H1 (cell line): ENCODE data around the gene DCHS1. TPM values are rescaled to one million over a fixed set of nuclear protein-coding genes. Genes with fewer than 3 reads are reported as not detected.

Source experiments
- ASH2L ChIP-seq: fragments of 200-600, 300-600 bp; sonication (generic); IDR thresholded peaks from one replicate; pipeline ENCODE4 v1.7.1; 2017; ENCODE audit warnings: low read length
- BCL11A ChIP-seq, 2 experiments: IDR thresholded peaks; one replicate each; pipeline ENCODE4 v1.6.1; 2011; ENCODE audit warnings: low read depth in 2 of 2, low read length in 2 of 2, mild to moderate bottlenecking in 2 of 2
- CBX5 ChIP-seq: fragments of 300-800, 300-1000 bp; sonication (generic); IDR thresholded peaks from 2 replicates; pipeline ENCODE4 v1.7.1; 2016; ENCODE audit warnings: antibody characterized with exemption, low read length, low read depth
- CBX8 ChIP-seq: fragments of 300-800, 300-1000 bp; sonication (generic); IDR thresholded peaks from 2 replicates; pipeline ENCODE4 v1.7.1; 2016; ENCODE audit warnings: low read depth, low read length, borderline replicate concordance
- CREB1 ChIP-seq: IDR thresholded peaks from 2 replicates; pipeline ENCODE4 v1.6.1; 2012; ENCODE audit warnings: inconsistent platforms
- JUN ChIP-seq: IDR thresholded peaks from 2 replicates; pipeline ENCODE4 v1.6.1; 2011; ENCODE audit warnings: low read depth, mild to moderate bottlenecking, improper control_type of control experiment, low read length
- RBBP5 ChIP-seq: IDR thresholded peaks from 2 replicates; pipeline ENCODE4 v1.7.1; 2012; ENCODE audit warnings: low read depth, mild to moderate bottlenecking, inconsistent platforms, low read length, moderate library complexity, borderline replicate concordance
- TCF12 ChIP-seq: IDR thresholded peaks from 2 replicates; pipeline ENCODE4 v1.6.1; 2011; ENCODE audit warnings: low read depth, mild to moderate bottlenecking, low read length
- YY1 ChIP-seq: IDR thresholded peaks from 2 replicates; pipeline ENCODE4 v1.6.1; 2011; ENCODE audit warnings: low read depth, mild to moderate bottlenecking, low read length
- polyA plus RNA-seq, 7 experiments: library from polyadenylated mRNA; depleted of rRNA in 3 of 7; stranded (reverse) in 5 of 7; unstranded in 2 of 7; fragments of >200 nt in 5 of 7; fragments of 200-250 nt in 2 of 7; gene quantifications; 1 replicate in 5 of 7; 2 replicates in 1 of 7; 4 replicates in 1 of 7; pipeline versions ENCODE4 v1.2.1 to v1.2.3, GENCODE V29; 2011 to 2013; ENCODE audit warnings: missing spikeins in 2 of 7, mixed read lengths in 2 of 7
- total RNA-seq: library from RNA; stranded (reverse); fragmentation: NEBNext Ultra II Directional; extraction: Animal tissue kit (Norgen Biotek cat#: 25700); gene quantifications from 2 replicates; pipeline ENCODE4 v1.2.1, GENCODE V29; 2021
- TF ChIP-seq, protein P1 (sequence below), 3 experiments: IDR thresholded peaks; 1 replicate in 2 of 3; 2 replicates in 1 of 3; pipeline versions ENCODE4 v1.5.1 to v1.6.1; 2011; ENCODE audit warnings: low read length in 3 of 3, mild to moderate bottlenecking in 3 of 3, inconsistent platforms in 2 of 3, low read depth in 1 of 3, moderate library complexity in 1 of 3; ENCODE audit not compliant: insufficient read depth in 1 of 3; ENCODE audit errors: control extremely low read depth in 1 of 3

The DCHS1 gene
- total and polyA plus RNA-seq, 2 of the 8 experiments (the other 6 are each of a cell fraction or from before 2014, with no cell fraction given), result 8.2 to 10.5 TPM

- TF ChIP-seq, protein P1, sequence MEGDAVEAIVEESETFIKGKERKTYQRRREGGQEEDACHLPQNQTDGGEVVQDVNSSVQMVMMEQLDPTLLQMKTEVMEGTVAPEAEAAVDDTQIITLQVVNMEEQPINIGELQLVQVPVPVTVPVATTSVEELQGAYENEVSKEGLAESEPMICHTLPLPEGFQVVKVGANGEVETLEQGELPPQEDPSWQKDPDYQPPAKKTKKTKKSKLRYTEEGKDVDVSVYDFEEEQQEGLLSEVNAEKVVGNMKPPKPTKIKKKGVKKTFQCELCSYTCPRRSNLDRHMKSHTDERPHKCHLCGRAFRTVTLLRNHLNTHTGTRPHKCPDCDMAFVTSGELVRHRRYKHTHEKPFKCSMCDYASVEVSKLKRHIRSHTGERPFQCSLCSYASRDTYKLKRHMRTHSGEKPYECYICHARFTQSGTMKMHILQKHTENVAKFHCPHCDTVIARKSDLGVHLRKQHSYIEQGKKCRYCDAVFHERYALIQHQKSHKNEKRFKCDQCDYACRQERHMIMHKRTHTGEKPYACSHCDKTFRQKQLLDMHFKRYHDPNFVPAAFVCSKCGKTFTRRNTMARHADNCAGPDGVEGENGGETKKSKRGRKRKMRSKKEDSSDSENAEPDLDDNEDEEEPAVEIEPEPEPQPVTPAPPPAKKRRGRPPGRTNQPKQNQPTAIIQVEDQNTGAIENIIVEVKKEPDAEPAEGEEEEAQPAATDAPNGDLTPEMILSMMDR (IDR thresholded peaks at IDR 0.05; ENCODE audit: control extremely low read depth in 1 of 3, insufficient read depth in 1 of 3, low read depth in 1 of 3, low read length in 3 of 3), result peak; percentile 70 to 87 (median 83)
- no peak for TF ChIP-seq CBX5
- TF ChIP-seq CBX8, result no peak
- peak; percentile 94 for TF ChIP-seq CREB1
- TF ChIP-seq TCF12, result no peak
- TF ChIP-seq RBBP5, result no peak
- no peak for TF ChIP-seq BCL11A (IDR thresholded peaks at IDR 0.05; ENCODE audit: low read depth in 2 of 2, low read length in 2 of 2)
- peak; percentile 67; the same call in 1 of the 2 replicates for TF ChIP-seq JUN
- peak; percentile 17; the same call in 1 of the 2 replicates for TF ChIP-seq YY1
- TF ChIP-seq ASH2L, result peak; percentile 92
These were observed 43.2 kb downstream of the DCHS1 start, which contains the start of gene TAF10 (continued) for GRCh38 chr11:6612213-6613041.
